A673 (cell line): ENCODE measurements around the gene TWNK.

Source experiments
- CTCF ChIP-seq: fragments of 300-800, 200-600 bp; sonication (generic); conservative IDR thresholded peaks from 2 replicates; pipeline ENCODE4 v1.5.1; 2017; ENCODE audit warnings: low read depth, mild to moderate bottlenecking, antibody characterized with exemption, low read length, moderate library complexity, mixed read lengths
- EZH2 ChIP-seq: fragments of 200-600 bp; sonication (generic); IDR thresholded peaks from 2 replicates; pipeline ENCODE4 v1.6.1; 2017; ENCODE audit warnings: borderline replicate concordance, low read depth, mild to moderate bottlenecking, mixed read lengths, antibody characterized with exemption, low read length; ENCODE audit not compliant: poor library complexity, severe bottlenecking

DNA sequence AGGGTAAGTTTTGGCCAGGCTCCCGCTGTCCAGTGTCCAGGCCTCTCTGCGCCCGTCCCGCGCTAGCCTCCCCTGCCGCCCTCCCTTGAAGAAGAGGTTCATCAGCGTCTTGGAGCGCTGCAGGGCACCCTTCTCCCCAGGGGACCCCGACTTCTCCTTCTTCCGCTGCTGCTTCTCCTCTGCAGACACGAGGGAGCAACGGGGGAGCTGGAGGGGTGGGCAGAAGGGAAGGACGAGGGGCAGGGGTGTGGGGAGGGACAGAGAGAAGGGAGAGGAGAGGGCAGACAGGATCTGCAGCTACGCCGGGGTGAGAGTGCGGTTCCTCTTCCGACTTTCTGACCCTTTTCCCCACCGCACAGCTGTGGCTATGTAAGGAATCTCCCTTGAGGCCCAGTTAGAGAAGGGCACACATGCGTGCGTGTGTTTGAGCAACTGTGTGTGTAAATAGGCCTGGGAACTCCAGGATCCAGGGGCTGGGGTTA is 30.8 kb downstream of the TWNK start:
- TF ChIP-seq CTCF, result no peak
- TF ChIP-seq EZH2, result no peak
